Tibial nerve (tissue), 4 donors: ENCODE results near the gene ACTL10.

ENCODE experiments used
- EP300 ChIP-seq, 2 donors: sonication (generic); formaldehyde crosslinking; IDR thresholded peaks; one replicate each; pipeline ENCODE4 v1.6.1; 2017; ENCODE audit warnings: antibody characterized with exemption in 2 of 2, mild to moderate bottlenecking in 1 of 2
- POLR2A ChIP-seq, 2 donors: fragments of 450-650 bp; IDR thresholded peaks; one replicate each; pipeline ENCODE4 v1.6.1; 2017; ENCODE audit warnings: antibody characterized with exemption in 2 of 2, mild to moderate bottlenecking in 2 of 2, moderate library complexity in 2 of 2
- TF ChIP-seq, protein P1 (sequence below), 5 experiments: fragments of 200-600 bp in 3 of 5; fragments of 450-650 bp in 2 of 5; sonication (generic) in 3 of 5; IDR thresholded peaks; one replicate each; pipeline ENCODE4 v1.5.1; 2016 to 2019; ENCODE audit warnings: antibody characterized with exemption in 5 of 5, mild to moderate bottlenecking in 3 of 5, moderate library complexity in 2 of 5

DNA sequence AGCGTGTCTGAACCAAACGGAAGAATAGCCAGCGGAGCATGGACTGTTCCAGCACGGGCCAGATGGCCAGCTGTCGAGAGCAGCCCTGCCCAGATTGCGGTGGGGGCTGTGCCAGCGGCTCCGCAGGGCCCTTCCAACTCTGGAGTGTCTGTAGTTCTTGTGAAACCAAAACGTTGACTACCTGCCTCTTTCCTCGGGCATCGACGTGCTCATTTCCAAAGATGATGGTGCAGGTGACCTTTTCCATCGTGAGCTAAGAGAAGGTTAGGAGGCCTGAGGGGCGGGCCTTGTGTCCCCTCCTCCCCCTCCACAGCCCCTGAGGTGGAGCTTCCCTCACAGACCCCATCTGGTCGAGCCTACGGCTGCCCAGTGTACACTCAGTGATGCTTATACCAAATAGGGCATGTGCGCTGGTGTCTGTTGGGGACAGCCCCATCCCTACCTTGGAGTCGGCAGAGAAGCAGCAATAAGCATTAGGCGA, 17.5 kb upstream of the ACTL10 start:
- TF ChIP-seq POLR2A (IDR thresholded peaks at IDR 0.05) = no peak
- TF ChIP-seq, protein P1, sequence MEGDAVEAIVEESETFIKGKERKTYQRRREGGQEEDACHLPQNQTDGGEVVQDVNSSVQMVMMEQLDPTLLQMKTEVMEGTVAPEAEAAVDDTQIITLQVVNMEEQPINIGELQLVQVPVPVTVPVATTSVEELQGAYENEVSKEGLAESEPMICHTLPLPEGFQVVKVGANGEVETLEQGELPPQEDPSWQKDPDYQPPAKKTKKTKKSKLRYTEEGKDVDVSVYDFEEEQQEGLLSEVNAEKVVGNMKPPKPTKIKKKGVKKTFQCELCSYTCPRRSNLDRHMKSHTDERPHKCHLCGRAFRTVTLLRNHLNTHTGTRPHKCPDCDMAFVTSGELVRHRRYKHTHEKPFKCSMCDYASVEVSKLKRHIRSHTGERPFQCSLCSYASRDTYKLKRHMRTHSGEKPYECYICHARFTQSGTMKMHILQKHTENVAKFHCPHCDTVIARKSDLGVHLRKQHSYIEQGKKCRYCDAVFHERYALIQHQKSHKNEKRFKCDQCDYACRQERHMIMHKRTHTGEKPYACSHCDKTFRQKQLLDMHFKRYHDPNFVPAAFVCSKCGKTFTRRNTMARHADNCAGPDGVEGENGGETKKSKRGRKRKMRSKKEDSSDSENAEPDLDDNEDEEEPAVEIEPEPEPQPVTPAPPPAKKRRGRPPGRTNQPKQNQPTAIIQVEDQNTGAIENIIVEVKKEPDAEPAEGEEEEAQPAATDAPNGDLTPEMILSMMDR (IDR thresholded peaks at IDR 0.05) = no peak
- TF ChIP-seq EP300 (IDR thresholded peaks at IDR 0.05) = no peak
